Stomach smooth muscle (tissue), 2 donors: Measurements from ENCODE around the gene MPDU1.

Source experiments
- H3K27ac ChIP-seq: one replicate; pipeline ENCODE4 v1.7.0; 2013; ENCODE audit warnings: mild to moderate bottlenecking, low read length, inconsistent platforms
- H3K27me3 ChIP-seq, 2 donors: one replicate each; pipeline ENCODE4 v1.7.0; 2013; ENCODE audit warnings: low read length in 2 of 2; ENCODE audit not compliant: insufficient read depth in 2 of 2, control insufficient read depth in 1 of 2
- H3K36me3 ChIP-seq, 2 donors: one replicate each; pipeline ENCODE4 v1.7.0; 2013; ENCODE audit warnings: low read length in 2 of 2; ENCODE audit not compliant: control insufficient read depth in 2 of 2, insufficient read depth in 2 of 2
- H3K4me1 ChIP-seq: one replicate; pipeline ENCODE4 v1.7.0; 2013; ENCODE audit warnings: low read length; ENCODE audit not compliant: control insufficient read depth, insufficient read depth
- H3K4me3 ChIP-seq, 2 donors: one replicate each; pipeline ENCODE4 v1.7.0; 2013; ENCODE audit warnings: low read length in 2 of 2
- H3K9ac ChIP-seq, 2 donors: one replicate each; pipeline ENCODE4 v1.7.0; 2013; ENCODE audit warnings: low read length in 2 of 2, mild to moderate bottlenecking in 1 of 2
- H3K9me3 ChIP-seq, 2 donors: one replicate each; pipeline ENCODE4 v1.7.0; 2013; ENCODE audit warnings: low read length in 2 of 2; ENCODE audit not compliant: control insufficient read depth in 2 of 2
- donor health status: healthy.
- donor health status: Pancreatic carcinoma.

MPDU1 gene

DNA sequence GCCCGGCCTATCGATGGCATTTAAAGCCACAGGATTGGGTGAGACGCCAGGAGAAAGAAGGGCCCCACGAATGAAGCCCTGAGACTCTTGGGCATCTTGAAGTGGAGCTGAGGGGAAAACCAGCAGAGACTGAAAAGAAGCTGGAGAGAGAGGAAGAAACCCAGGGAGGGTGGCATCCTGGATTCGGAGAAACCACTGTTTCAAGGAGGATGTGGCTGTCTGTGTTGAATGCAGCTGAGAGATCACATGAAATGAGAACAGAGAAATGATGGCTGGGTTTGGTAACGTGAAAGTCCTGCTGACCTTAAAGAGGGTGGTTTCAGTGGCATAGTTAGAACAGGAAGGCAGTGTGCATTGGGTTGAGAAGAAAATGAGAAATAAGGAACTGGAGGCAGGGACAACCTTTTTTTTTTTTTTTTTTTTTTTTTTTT is 31.0 kb upstream of the MPDU1 start:
- Histone ChIP-seq H3K9me3 (no peaks in the 10 kb centered on the region), H3K4me3 (no peak overlapping the region), H3K27me3 (no peaks in the 10 kb centered on the region), H3K9ac (no peak overlapping the region), H3K36me3 (peaks cover 2 to 14% of the 10 kb centered on the region in 2 donors), H3K27ac (no peak overlapping the region), H3K4me1 (peaks cover 26% of the 10 kb centered on the region)

DNA sequence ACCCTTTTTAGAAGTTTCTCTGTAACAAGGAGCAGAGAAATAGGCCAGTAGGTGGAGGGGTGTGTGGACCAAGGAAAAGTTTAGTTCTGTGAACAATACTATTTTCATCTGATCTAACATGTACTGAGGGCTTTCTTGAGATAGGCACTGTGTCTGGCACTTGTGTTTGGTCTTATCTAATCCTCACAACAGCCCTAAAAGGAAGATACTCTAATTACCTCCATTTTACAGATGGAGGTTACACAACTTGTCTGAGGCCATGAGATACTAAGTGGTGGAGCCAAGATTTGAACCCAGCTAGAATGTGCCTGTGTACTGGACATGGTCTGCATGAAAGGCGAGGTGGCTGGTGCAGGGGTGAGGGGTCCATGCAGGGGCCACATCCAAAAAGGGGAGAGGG is 30.3 kb upstream of the MPDU1 start:
- H3K9me3 ChIP-seq, result no peaks in the 10 kb centered on the region
- H3K27ac ChIP-seq, result no peak overlapping the region
- H3K36me3 ChIP-seq, result peaks cover 2 to 14% of the 10 kb centered on the region in 2 donors
- no peak overlapping the region for H3K9ac ChIP-seq
- no peaks in the 10 kb centered on the region for H3K27me3 ChIP-seq
- peaks cover 30% of the 10 kb centered on the region for H3K4me1 ChIP-seq
- no peak overlapping the region for H3K4me3 ChIP-seq

DNA sequence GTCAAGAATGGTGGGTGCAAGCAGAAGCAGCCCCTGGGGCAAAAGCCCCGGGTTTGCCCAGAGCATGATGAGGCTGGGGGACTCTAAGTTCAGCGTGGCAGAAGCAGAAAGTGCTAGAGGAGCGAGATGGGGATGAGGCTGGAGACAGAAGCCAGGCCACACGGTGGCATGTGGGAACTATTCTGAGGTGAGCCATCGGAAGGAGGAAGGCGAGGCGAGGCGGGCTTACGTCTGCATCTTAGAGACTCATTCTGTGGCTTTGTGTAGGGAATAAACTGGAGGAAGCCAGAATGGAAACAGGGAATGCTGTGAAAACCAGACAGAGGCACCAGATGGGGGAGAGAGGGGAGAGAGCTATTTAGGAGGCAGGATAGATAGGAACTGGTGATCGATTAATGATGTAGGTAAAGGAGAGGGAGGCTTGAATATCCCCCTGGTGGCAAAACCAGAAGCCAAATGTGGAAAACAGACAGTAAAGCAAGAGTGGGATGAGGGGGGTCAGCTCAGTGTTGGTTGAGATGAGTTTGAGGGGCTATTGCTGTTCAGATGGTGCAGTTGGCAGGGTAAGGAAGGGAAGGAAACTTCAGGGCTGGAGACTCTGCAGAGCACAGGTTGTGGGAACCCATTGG is 28.2 kb upstream of the MPDU1 start:
- peaks cover 34% of the 10 kb centered on the region for H3K4me1 ChIP-seq
- H3K27me3 ChIP-seq, result no peaks in the 10 kb centered on the region

DNA sequence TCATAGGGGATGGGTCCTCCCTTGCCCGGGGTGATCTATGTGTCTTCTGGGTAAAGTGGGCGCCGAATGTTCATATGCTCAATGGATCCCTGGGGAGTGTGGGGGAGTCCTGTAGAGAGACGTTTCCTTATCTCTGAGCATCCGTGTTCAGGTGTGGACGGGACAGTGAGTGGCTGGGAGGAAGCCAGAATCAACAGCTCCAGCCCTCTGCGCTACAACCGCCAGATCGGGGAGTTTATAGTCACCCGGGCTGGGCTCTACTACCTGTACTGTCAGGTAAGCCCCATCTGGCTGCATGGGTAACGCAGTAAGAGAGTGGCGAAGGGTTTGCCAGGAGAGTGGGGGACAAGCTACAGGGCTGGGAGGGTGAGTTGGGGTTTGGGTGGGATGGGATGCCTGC is 27.0 kb upstream of the MPDU1 start:
- peaks cover 44% of the 10 kb centered on the region for H3K4me1 ChIP-seq
- no peaks in the 10 kb centered on the region for H3K27me3 ChIP-seq
- peak overlapping the region; percentile 99 for H3K27ac ChIP-seq
- H3K4me3 ChIP-seq, result no peak overlapping the region
- no peak overlapping the region for H3K9ac ChIP-seq
- H3K36me3 ChIP-seq, result peaks cover 0 to 6% of the 10 kb centered on the region in 2 donors
- no peaks in the 10 kb centered on the region for H3K9me3 ChIP-seq

More for the DNA sequence above, 28.2 kb upstream of the MPDU1 start:
- peaks cover 2 to 14% of the 10 kb centered on the region in 2 donors for H3K36me3 ChIP-seq
- no peaks in the 10 kb centered on the region for H3K9me3 ChIP-seq
- no peak overlapping the region for H3K9ac ChIP-seq
- H3K27ac ChIP-seq, result no peak overlapping the region
- no peak overlapping the region for H3K4me3 ChIP-seq

DNA sequence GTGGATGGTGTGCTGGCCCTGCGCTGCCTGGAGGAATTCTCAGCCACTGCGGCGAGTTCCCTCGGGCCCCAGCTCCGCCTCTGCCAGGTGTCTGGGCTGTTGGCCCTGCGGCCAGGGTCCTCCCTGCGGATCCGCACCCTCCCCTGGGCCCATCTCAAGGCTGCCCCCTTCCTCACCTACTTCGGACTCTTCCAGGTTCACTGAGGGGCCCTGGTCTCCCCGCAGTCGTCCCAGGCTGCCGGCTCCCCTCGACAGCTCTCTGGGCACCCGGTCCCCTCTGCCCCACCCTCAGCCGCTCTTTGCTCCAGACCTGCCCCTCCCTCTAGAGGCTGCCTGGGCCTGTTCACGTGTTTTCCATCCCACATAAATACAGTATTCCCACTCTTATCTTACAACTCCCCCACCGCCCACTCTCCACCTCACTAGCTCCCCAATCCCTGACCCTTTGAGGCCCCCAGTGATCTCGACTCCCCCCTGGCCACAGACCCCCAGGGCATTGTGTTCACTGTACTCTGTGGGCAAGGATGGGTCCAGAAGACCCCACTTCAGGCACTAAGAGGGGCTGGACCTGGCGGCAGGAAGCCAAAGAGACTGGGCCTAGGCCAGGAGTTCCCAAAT is 26.4 kb upstream of the MPDU1 start:
- Histone ChIP-seq H3K27ac (peak overlapping the region; percentile 99), H3K4me3 (peak overlapping the region in 1 of 2 donors; percentile 88), H3K27me3 (no peaks in the 10 kb centered on the region), H3K9ac (peak overlapping the region; percentile 42 to 86), H3K36me3 (peaks cover 0 to 6% of the 10 kb centered on the region in 2 donors), H3K9me3 (no peaks in the 10 kb centered on the region), H3K4me1 (peaks cover 45% of the 10 kb centered on the region)

DNA sequence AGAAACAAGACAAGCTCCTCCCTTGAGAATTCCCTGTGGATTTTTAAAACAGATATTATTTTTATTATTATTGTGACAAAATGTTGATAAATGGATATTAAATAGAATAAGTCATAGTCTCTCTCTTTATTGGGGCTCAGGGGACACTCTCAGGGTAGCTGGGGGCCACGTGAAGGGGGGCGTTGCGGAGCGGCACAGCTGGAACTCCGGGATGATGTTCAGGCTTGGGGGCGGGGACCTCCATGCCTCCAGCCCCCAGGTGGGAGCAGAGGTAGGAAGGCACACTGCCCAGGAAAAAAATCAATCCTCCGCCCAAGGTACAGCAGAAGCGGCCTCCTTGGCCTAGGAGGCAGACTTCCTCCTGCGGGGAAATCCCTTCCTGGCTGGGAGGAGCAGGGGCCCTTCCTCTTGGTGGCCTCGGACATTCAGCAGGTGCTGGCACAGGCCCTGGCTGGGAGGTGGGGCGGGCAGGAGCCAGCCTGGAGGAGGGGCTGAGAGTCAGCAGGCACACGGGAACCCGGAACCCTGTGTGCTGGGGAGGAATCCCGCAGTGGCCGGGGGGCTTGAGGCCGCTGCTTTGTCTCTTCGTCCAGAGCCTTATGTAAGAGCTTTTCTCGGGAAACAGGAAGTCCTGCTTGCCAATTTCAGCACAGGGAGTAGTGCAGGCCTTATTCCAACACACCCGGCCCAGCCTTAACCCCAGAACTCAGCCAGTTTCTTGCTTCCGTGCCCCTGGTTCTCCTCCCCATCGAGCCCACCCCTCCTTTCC is 25.7 kb upstream of the MPDU1 start:
- Histone ChIP-seq H3K27me3 (no peaks in the 10 kb centered on the region), H3K4me3 (peak overlapping the region; percentile 44 to 88), H3K27ac (peak overlapping the region; percentile 99), H3K4me1 (peaks cover 52% of the 10 kb centered on the region), H3K36me3 (peaks cover 0 to 6% of the 10 kb centered on the region in 2 donors), H3K9ac (peak overlapping the region; percentile 81 to 86), H3K9me3 (no peaks in the 10 kb centered on the region)

DNA sequence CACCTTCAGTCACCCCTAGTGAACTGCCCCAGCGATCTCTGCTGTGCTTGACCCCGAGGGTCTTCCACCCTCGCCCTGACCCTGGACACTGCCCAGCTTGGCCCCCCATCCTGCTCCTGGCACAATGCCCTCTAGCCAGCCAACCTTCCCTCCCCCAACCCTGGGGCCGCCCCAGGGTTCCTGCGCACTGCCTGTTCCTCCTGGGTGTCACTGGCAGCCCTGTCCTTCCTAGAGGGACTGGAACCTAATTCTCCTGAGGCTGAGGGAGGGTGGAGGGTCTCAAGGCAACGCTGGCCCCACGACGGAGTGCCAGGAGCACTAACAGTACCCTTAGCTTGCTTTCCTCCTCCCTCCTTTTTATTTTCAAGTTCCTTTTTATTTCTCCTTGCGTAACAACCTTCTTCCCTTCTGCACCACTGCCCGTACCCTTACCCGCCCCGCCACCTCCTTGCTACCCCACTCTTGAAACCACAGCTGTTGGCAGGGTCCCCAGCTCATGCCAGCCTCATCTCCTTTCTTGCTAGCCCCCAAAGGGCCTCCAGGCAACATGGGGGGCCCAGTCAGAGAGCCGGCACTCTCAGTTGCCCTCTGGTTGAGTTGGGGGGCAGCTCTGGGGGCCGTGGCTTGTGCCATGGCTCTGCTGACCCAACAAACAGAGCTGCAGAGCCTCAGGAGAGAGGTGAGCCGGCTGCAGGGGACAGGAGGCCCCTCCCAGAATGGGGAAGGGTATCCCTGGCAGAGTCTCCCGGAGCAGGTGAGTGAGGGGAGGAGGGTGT is 24.9 kb upstream of the MPDU1 start, which contains the start of gene TNFSF13:
Gene TNFSF13 (plus strand): TSS at position 207 of the 776 bp plus-strand sequence. CDS start 290 bp downstream, at position 497.
- H3K9me3 ChIP-seq, result no peaks in the 10 kb centered on the region

DNA sequence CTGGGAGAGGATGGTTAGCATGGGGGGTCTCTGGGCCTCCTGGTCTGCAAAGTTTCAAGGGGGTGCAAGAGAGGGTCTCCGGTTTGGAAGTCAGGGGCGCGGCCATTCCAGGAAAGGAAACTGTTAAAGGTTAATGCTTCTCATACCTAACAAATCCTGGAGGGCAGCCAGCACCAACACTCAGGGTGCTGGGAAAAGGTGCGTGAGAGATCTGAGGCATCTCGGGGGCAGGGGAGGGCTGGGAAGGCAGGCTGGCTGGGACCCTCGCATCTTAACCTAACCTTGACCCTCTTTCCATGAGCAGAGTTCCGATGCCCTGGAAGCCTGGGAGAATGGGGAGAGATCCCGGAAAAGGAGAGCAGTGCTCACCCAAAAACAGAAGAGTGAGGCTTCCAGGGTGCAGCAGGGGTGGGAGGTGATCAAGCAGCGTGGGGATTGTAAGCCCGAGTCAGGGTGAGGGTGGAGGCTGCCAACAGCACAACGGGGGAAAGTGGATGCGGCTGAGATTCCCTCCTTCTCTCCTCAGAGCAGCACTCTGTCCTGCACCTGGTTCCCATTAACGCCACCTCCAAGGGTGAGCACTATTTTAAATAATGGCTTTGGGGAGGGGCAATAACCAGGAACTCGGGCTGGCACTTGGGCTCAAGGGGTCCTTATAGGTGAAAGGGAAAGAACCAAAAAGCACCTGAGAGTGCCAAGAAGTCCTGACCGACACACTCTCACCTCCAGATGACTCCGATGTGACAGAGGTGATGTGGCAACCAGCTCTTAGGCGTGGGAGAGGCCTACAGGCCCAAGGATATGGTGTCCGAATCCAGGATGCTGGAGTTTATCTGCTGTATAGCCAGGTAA is 24.1 kb upstream of the MPDU1 start:
- H3K27me3 ChIP-seq, result no peaks in the 10 kb centered on the region
- peaks cover 67% of the 10 kb centered on the region for H3K4me1 ChIP-seq
- H3K9ac ChIP-seq, result peak overlapping the region; percentile 81 to 86
- peak overlapping the region; percentile 78 to 88 for H3K4me3 ChIP-seq
- H3K36me3 ChIP-seq, result peaks cover 4% of the 10 kb centered on the region in 2 donors
- no peaks in the 10 kb centered on the region for H3K9me3 ChIP-seq
- H3K27ac ChIP-seq, result peak overlapping the region; percentile 99

More for the DNA sequence above, 24.9 kb upstream of the MPDU1 start, which contains the start of gene TNFSF13:
- H3K27me3 ChIP-seq, result no peaks in the 10 kb centered on the region
- H3K36me3 ChIP-seq, result peaks cover under 1 to 3% of the 10 kb centered on the region in 2 donors
- peak within 1 kb of the TSS; percentile 44 to 88 for H3K4me3 ChIP-seq
- H3K4me1 ChIP-seq, result peaks cover 59% of the 10 kb centered on the region
- H3K27ac ChIP-seq, result peak within 1 kb of the TSS; percentile 99
- peak within 1 kb of the TSS; percentile 81 to 86 for H3K9ac ChIP-seq

DNA sequence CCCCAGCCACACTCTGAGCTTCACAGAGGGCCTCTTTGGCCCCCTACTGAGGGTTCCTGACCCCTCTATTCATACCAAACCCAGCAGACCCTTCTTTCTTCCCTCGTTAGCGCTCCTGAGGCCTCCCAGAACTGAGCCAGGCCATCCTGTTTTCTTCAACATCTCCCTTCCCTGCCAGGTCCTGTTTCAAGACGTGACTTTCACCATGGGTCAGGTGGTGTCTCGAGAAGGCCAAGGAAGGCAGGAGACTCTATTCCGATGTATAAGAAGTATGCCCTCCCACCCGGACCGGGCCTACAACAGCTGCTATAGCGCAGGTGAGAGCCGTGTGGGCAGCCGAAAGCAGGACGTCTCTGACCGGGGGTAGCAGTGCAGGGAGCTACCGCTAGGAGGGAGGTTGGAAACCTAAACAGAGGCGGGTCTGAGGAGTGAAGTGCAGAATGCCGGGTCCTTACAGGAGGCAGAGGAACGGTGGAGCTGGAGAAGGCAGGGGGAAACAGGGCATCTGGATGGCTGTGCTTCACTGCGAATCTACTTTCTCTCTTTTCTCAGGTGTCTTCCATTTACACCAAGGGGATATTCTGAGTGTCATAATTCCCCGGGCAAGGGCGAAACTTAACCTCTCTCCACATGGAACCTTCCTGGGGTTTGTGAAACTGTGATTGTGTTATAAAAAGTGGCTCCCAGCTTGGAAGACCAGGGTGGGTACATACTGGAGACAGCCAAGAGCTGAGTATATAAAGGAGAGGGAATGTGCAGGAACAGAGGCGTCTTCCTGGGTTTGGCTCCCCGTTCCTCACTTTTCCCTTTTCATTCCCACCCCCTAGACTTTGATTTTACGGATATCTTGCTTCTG is 23.3 kb upstream of the MPDU1 start:
- H3K9ac ChIP-seq, result peak overlapping the region; percentile 72 to 86

More for the DNA sequence above, 23.3 kb upstream of the MPDU1 start:
- Histone ChIP-seq H3K27ac (peak overlapping the region; percentile 99), H3K36me3 (peaks cover 12 to 13% of the 10 kb centered on the region in 2 donors), H3K4me3 (peak overlapping the region; percentile 78 to 88), H3K4me1 (peaks cover 72% of the 10 kb centered on the region), H3K9me3 (no peaks in the 10 kb centered on the region), H3K27me3 (no peaks in the 10 kb centered on the region)
